Measurements from ENCODE around the gene MAGEF1.

GRCh38 chr3:184728010-184728527 is 16.2 kb upstream of the MAGEF1 start:
- TF ChIP-seq CTCF (CRISPR knock-in tag; IDR thresholded peaks at IDR 0.05) (no peak), ERF (CRISPR knock-in tag; IDR thresholded peaks at IDR 0.05) (no peak), MEIS2 (CRISPR knock-in tag; IDR thresholded peaks at IDR 0.05) (no peak), ZNF646 (CRISPR knock-in tag; IDR thresholded peaks at IDR 0.05) (no peak), ZSCAN29 (CRISPR knock-in tag; conservative IDR thresholded peaks at IDR 0.05) (no peak), DBP (CRISPR knock-in tag; IDR thresholded peaks at IDR 0.05; ENCODE audit: not compliant biosample characterization) (no peak), ZFP36L2 (CRISPR knock-in tag; IDR thresholded peaks at IDR 0.05) (no peak), FOXA1 (IDR thresholded peaks at IDR 0.05) (no peak), FOXA1 (CRISPR knock-in tag; IDR thresholded peaks at IDR 0.05) (no peak), ZSCAN25 (CRISPR knock-in tag; IDR thresholded peaks at IDR 0.05) (no peak)
